Measurements from ENCODE around the gene MRFAP1L1.
"Not testable (repeated sequence)": the region's sequence is repeated elsewhere in the genome, so short reads cannot be mapped to it uniquely, and the experiment has no call there.

MRFAP1L1 gene

DNA sequence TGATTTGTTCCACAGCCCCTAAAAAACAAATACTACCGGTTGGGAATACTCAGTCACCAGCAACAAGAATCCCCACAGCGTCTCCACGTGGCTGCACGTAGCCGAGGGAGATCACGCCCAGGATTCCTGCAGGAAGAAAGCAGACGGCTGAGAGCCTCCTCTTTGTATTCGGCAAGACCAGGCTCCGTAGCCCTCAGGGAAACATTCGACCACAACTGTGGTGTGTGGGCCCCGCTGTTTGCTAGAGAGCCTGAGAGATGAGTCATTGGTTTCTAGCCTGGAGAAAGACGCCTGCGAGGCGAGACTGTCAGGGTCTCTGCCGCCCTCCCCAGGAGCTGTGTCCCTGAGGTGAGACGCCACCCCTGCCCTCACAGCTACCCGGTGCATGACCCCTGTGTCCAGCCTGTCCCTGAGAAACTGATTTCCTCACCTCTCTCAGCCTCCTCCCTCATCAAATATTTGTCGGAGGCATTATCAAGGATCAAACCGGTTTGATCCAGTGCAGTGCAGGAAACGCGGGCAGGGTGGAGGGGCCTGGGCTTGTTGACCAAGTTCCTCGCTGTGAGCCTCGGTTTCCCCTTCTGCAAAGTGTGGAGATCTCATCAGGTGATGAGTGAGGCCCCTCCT, 20.7 kb downstream of the MRFAP1L1 start:
- DNase-seq (ENCODE audit: low spot score), result peak; percentile 95

GRCh38 chr4:6687947-6688878, 21.5 kb downstream of the MRFAP1L1 start:
- no peak for DNase-seq (ENCODE audit: low spot score)

DNA sequence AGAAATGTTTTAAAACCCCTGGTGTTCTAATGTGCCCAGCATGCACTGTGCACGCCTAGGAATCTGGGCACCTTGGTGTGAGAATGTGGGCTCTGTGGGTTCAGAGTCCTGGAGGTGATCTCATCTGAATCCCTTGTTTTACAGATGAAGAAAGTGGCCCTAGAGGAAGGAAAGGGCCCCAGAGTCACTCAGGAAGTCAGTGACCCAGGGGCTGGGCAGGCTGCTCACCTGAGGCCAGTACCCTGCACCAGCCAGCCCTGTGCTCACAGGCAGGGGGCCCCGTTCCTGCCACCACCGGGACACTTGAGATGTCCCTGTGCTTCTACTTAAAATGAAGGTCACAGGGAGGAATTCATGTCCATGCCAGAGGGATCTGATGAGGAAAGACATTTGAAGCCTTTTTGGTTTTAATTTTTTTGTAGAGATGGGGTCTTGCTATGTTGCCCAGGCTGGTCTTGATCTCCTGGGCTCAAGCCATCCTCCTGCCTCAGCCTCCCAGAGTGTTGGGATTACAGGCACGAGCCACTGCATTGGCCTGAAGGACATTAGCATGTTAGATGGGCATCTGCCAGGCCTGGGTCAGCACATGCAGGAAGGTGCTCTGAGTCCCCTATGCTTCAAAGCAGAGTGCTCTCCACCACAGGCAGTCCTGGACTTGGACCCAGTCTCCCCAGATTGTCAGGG, 23.4 kb downstream of the MRFAP1L1 start:
- DNase-seq (ENCODE audit: low spot score), result no peak

DNA sequence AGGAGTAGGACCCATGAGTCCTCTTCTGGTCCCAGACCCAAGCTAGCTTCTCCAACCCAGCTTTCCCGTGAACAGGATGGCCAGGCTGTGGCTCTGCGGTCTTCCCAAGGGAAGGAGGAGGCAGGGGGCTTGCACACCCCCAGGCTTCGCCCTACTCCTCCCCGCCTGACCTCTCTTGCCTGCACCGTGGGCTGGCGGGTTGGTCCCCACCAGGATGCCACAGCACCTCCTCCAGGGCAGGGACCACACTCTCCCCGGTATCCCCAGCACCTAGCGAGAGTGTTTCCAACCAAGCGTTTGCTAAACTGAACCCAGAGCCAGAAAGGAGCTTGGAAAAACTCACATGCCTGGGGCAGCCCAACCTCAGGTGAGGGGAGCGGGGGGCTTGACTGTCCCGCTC, 25.0 kb downstream of the MRFAP1L1 start:
- no peak for DNase-seq (ENCODE audit: low spot score)

GRCh38 chr4:6682862-6683590, 26.6 kb downstream of the MRFAP1L1 start:
- no peak for DNase-seq (ENCODE audit: low spot score)

- no peak for DNase-seq (ENCODE audit: low spot score)
These were observed 28.5 kb downstream of the MRFAP1L1 start for GRCh38 chr4:6681191-6681590.

- no peak for DNase-seq (ENCODE audit: low spot score)
These were observed 29.2 kb downstream of the MRFAP1L1 start for GRCh38 chr4:6680372-6681034.

DNA sequence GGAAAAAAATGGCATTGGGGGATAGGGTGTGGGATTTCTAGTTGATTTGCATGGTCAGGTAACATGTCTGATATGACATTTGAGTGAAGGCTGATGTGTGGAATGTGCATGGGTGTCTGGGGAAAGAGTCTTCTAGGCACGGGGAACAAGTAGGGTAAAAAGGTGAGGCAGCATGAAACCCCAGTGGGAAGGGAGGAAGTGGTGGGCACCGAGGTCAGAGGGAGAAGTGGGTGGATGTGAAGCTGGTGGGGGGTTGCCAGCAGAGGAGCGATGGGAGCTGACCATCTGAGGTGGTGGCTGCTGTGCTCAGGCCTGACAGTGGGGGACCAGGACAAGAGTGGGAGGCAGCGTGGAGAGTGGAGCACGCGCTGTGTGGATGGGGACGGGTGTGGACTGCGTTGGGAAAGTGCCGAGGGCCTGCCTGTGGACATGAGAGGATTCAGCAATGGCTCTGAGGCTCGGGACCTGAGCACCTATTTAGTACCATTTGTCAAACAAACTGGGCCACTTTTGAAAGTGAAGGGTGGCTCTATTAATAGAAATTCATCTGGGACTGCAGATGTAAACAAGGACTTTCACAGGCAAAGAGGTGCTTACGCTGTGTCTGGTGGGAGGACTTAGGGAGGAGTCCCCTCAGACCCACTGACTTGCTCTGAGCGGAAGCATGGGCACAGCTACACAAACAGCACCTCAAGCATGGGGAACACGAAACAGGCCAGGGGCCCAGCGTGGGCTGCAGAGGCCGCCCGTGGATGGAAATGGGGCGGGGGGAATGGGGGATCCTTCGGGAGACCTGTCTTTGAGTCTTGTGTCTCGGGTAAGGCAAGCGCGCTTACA, 32.7 kb downstream of the MRFAP1L1 start:
- no peak for DNase-seq (ENCODE audit: low spot score)

- no peak for DNase-seq (ENCODE audit: low spot score)
These were observed 35.0 kb downstream of the MRFAP1L1 start for GRCh38 chr4:6674500-6675149.

GRCh38 chr4:6673660-6674499, 35.8 kb downstream of the MRFAP1L1 start:
- DNase-seq (ENCODE audit: low spot score), result peak; percentile 99

- not testable (repeated sequence) for DNase-seq (ENCODE audit: low spot score)
These were observed 36.4 kb downstream of the MRFAP1L1 start for GRCh38 chr4:6673191-6673659.

DNA sequence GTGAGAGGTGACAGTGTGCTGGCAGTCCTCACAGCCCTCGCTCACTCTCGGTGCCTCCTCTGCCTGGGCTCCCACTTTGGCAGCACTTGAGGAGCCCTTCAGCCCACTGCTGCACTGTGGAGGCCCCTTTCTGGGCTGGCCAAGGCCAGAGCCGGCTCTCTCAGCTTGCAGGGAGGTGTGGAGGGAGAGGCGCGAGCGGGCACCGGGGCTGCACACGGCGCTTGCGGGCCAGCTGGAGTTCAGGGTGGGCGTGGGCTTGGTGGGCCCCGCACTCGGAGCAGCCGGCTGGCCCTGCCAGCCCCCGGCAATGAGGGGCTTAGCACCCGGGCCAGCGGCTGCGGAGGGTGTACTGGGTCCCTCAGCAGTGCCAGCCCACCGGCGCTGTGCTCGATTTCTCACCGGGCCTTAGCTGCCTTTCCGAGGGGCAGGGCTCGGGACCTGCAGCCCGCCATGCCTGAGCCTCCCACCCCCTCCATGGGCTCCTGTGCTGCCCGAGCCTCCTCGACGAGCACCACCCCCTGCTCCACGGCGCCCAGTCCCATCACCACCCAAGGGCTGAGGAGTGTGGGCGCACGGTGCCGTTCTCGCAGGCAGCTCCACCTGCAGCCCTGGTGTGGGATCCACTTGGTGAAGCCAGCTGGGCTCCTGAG, 37.0 kb downstream of the MRFAP1L1 start:
- not testable (repeated sequence) for DNase-seq (ENCODE audit: low spot score)

- DNase-seq (ENCODE audit: low spot score), result no peak
These were observed 37.5 kb downstream of the MRFAP1L1 start for GRCh38 chr4:6672131-6672530.

DNA sequence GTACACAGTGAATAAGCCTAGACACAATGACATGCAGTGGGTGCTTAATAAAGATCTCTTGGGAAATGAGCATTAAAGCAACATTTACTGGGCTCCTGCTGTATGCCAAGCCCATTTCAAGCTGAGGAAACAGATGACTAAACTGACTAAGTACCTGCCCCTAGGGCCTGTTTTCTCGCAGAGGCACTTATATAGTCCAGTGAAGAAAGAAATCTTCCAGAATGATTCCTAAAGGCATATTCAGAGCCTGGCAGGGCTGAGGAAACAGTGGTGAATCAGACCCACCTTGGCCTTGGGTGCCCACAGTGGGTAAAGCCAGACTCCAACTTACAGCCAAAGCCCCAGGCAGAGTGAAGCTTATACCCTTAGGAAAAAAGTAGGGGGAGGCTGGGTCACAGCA, 38.0 kb downstream of the MRFAP1L1 start:
- DNase-seq (ENCODE audit: low spot score), result no peak

GRCh38 chr4:6668391-6668790, 41.3 kb downstream of the MRFAP1L1 start:
- peak; percentile 49 for DNase-seq (ENCODE audit: low spot score)

DNA sequence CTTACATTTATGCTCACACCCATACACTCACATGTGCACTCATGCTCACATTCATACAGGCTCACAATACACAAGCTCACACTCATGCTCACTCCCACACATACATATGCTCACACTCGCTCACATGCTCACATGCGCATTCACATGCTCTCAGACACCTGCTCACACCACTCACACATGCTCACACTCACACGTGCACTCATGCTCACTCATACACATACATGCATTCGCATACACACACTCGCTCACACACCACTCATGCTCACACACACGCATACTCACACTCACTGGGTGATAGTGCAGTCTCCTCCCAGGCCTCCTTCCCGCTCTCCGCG, 44.4 kb downstream of the MRFAP1L1 start:
- no peak for DNase-seq (ENCODE audit: low spot score)

DNA sequence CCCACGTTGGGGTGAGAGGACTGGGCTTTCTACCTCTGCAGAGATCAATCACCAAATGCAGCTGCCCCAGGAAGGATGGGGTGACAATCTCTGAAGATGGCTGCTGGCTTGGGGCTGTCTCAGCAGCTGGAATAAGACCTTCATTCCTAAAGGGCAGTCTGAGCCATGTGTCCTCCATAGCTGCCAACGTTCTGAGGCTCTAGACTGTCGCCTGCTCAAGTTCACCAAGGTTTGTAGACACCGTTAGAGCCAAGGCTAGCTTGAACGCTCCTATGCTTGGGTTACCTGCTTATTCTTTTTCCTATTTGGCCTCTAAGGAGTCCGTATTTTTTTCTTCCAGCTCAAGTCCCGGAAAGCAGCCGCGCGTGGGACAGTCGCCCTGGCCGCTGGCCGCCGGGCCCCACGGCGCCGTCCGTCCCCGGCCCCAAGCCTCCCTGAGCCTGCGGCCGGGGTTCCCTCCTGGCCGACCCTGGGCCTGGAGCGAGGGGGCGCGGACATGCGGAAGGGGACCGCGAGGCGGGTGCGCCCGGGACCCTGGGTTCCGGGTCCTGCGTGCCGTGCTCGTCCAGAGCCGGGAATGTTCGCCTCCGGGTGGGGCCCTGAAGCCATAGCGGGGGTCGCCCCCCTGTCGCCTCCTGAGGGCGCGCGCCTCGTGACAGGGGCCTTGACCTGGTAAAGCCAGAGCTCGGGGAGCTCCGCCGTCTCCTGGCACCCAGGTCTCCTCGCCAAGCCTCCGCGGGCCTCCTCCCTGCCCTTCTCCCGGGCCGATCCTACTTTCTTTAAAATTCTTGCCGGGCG, 45.9 kb downstream of the MRFAP1L1 start:
- no peak for DNase-seq (ENCODE audit: low spot score)

DNA sequence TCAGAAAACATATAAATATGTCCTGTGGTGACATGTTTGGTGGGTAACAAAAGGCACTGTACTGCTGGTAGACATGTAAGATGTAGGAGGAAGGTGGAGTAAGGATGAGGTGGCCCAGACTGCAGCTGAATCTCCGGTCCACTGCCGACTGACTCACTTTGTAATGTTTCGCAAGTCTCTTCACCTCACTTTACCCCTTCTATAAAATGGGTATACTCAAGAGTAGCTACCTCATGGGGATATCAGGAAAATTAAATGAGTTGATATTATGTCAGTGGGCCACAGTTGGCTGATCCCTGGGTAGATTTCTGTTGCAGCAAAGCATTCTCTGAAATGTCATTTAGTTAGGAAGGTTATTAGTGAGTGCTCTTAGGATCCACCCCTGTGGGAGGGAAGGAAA, 47.1 kb downstream of the MRFAP1L1 start:
- no peak for DNase-seq (ENCODE audit: low spot score)

Data from AG08395 (cell line).